Mesenchymal stem cell (in vitro differentiated cells and primary cell): Measurements from ENCODE around the gene COBL.

Experiments
- DNase-seq: peaks from one replicate; pipeline ENCODE4 v3.0.0-alpha.2; 2013
- H2AFZ ChIP-seq: one replicate; pipeline ENCODE4 v1.6.1; 2013; ENCODE audit warnings: low read depth, mild to moderate bottlenecking, control low read depth, inconsistent platforms, low read length, moderate library complexity
- H2AK5ac ChIP-seq: 2 replicates; pipeline ENCODE4 v1.6.1; 2013; ENCODE audit warnings: low read length, moderate library complexity, mild to moderate bottlenecking, inconsistent platforms; ENCODE audit not compliant: severe bottlenecking
- H2BK120ac ChIP-seq: one replicate; pipeline ENCODE4 v1.6.1; 2013; ENCODE audit warnings: low read depth, mild to moderate bottlenecking, inconsistent platforms, low read length, moderate library complexity
- H2BK12ac ChIP-seq, 2 experiments: one replicate each; pipeline ENCODE4 v1.6.1; 2013; ENCODE audit warnings: inconsistent platforms in 2 of 2, low read length in 2 of 2, mild to moderate bottlenecking in 2 of 2, moderate library complexity in 2 of 2, control low read depth in 1 of 2
- H2BK15ac ChIP-seq: one replicate; pipeline ENCODE4 v1.6.1; 2013; ENCODE audit warnings: mild to moderate bottlenecking, low read depth, inconsistent platforms; ENCODE audit not compliant: poor library complexity, severe bottlenecking
- H2BK5ac ChIP-seq: 2 replicates; pipeline ENCODE4 v1.6.1; 2013; ENCODE audit warnings: low read depth, mild to moderate bottlenecking, low read length, control low read depth, inconsistent platforms; ENCODE audit not compliant: poor library complexity, severe bottlenecking
- H3K14ac ChIP-seq, 2 experiments: one replicate each; pipeline ENCODE4 v1.6.1; 2013; ENCODE audit warnings: inconsistent platforms in 2 of 2, low read length in 2 of 2, control low read depth in 1 of 2, mild to moderate bottlenecking in 1 of 2, moderate library complexity in 1 of 2
- H3K18ac ChIP-seq, 2 experiments: one replicate each; pipeline ENCODE4 v1.6.1; 2013; ENCODE audit warnings: inconsistent platforms in 2 of 2, low read length in 2 of 2, control low read depth in 1 of 2, low read depth in 1 of 2, mild to moderate bottlenecking in 1 of 2
- H3K23ac ChIP-seq, 2 experiments: one replicate each; pipeline ENCODE4 v1.6.1; 2013; ENCODE audit warnings: inconsistent platforms in 2 of 2, low read length in 2 of 2, mild to moderate bottlenecking in 2 of 2, moderate library complexity in 2 of 2, control low read depth in 1 of 2
- H3K27ac ChIP-seq: 2 replicates; pipeline ENCODE4 v1.5.1; 2013; ENCODE audit warnings: mild to moderate bottlenecking, moderate library complexity, low read length, control low read depth, inconsistent platforms; ENCODE audit not compliant: poor library complexity, severe bottlenecking
- H3K27me3 ChIP-seq, 2 experiments: 2 replicates each; pipeline versions ENCODE4 v1.6.1 to v1.7.0; 2013; ENCODE audit warnings: low read length in 2 of 2, mild to moderate bottlenecking in 2 of 2, moderate library complexity in 2 of 2, control low read depth in 1 of 2, inconsistent platforms in 1 of 2; ENCODE audit not compliant: control insufficient read depth in 1 of 2, insufficient read depth in 1 of 2
- H3K36me3 ChIP-seq, 2 experiments: 2 replicates each; pipeline versions ENCODE4 v1.6.1 to v1.7.0; 2013; ENCODE audit warnings: low read length in 2 of 2, control low read depth in 1 of 2, inconsistent platforms in 1 of 2, low read depth in 1 of 2, mild to moderate bottlenecking in 1 of 2; ENCODE audit not compliant: insufficient read depth in 2 of 2, control insufficient read depth in 1 of 2
- H3K4ac ChIP-seq, 2 experiments: one replicate each; pipeline ENCODE4 v1.6.1; 2013; ENCODE audit warnings: inconsistent platforms in 2 of 2, low read length in 2 of 2, mild to moderate bottlenecking in 2 of 2, moderate library complexity in 2 of 2, control low read depth in 1 of 2, low read depth in 1 of 2
- H3K4me1 ChIP-seq: 2 replicates; pipeline ENCODE4 v1.6.1; 2013; ENCODE audit warnings: low read depth, low read length, control low read depth; ENCODE audit not compliant: control insufficient read depth, insufficient read depth
- H3K4me2 ChIP-seq: 2 replicates; pipeline ENCODE4 v1.6.1; 2013; ENCODE audit warnings: low read length, mild to moderate bottlenecking, inconsistent platforms; ENCODE audit not compliant: poor library complexity, severe bottlenecking
- H3K4me3 ChIP-seq, 2 experiments: 2 replicates each; pipeline versions ENCODE4 v1.5.1 to v1.7.0; 2013; ENCODE audit warnings: low read length in 2 of 2, mild to moderate bottlenecking in 2 of 2, control low read depth in 1 of 2, low read depth in 1 of 2; ENCODE audit not compliant: insufficient read depth in 1 of 2
- H3K79me1 ChIP-seq: replicated peaks from 2 replicates; pipeline ENCODE4 v1.6.1; 2013; ENCODE audit warnings: mild to moderate bottlenecking, control low read depth, low read length, inconsistent platforms; ENCODE audit not compliant: poor library complexity, severe bottlenecking
- H3K9ac ChIP-seq: 2 replicates; pipeline ENCODE4 v1.7.0; 2013; ENCODE audit warnings: mild to moderate bottlenecking, low read length, moderate library complexity
- H3K9me3 ChIP-seq: 2 replicates; pipeline ENCODE4 v1.7.0; 2013; ENCODE audit warnings: mild to moderate bottlenecking, low read length; ENCODE audit not compliant: control insufficient read depth
- H4K8ac ChIP-seq: one replicate; pipeline ENCODE4 v1.6.1; 2013; ENCODE audit warnings: inconsistent platforms, mild to moderate bottlenecking, low read length, moderate library complexity
- H4K91ac ChIP-seq: one replicate; pipeline ENCODE4 v1.6.1; 2013; ENCODE audit warnings: mild to moderate bottlenecking, low read length, inconsistent platforms
- WGBS: methylation state at CpG from one replicate; pipeline ENCODE4 v1.1.7; 2013; ENCODE audit warnings: mixed read lengths; 5-methylcytosine and 5-hydroxymethylcytosine counted together

The COBL gene

GRCh38 chr7:51006483-51007235 lies 309.9 kb downstream of the COBL start:
- Histone ChIP-seq H3K4ac (no peak overlapping the region), H3K27me3 (no peaks in the 10 kb centered on the region), H3K27ac (no peak overlapping the region), H3K36me3 (no peaks in the 10 kb centered on the region), H2BK120ac (no peak overlapping the region), H2BK15ac (no peak overlapping the region), H2BK12ac (no peak overlapping the region), H3K23ac (no peak overlapping the region), H4K8ac (no peak overlapping the region), H3K79me1 (no peaks in the 10 kb centered on the region), H3K4me2 (no peak overlapping the region), H4K91ac (no peak overlapping the region), H3K18ac (no peak overlapping the region), H3K4me3 (no peak overlapping the region), H3K9me3 (no peaks in the 10 kb centered on the region), H3K9ac (no peak overlapping the region), H2AK5ac (no peak overlapping the region), H3K14ac (no peak overlapping the region), H2AFZ (no peak overlapping the region), H2BK5ac (no peak overlapping the region), H3K4me1 (peaks cover 16% of the 10 kb centered on the region)
- DNase-seq: no peak
- WGBS: 72% methylated on average over 3 of the region's 3 CpGs

GRCh38 chr7:51005074-51005473 lies 311.5 kb downstream of the COBL start:
- no peak for DNase-seq
- Histone ChIP-seq H3K27ac (no peak overlapping the region), H3K9me3 (no peaks in the 10 kb centered on the region)

GRCh38 chr7:51000956-51001355 lies 315.7 kb downstream of the COBL start:
- H3K4me2 ChIP-seq: peak overlapping the region; percentile 42
- no peak overlapping the region for H4K91ac ChIP-seq
- DNase-seq: peak; percentile 40
- no peak overlapping the region for H2BK5ac ChIP-seq
- H3K27ac ChIP-seq: no peak overlapping the region
- no peak overlapping the region for H2BK15ac ChIP-seq
- WGBS: 67% methylated on average over 1 of the region's 3 CpGs
- H3K9ac ChIP-seq: no peak overlapping the region
- H3K36me3 ChIP-seq: no peaks in the 10 kb centered on the region
- no peaks in the 10 kb centered on the region for H3K79me1 ChIP-seq
- H3K18ac ChIP-seq: no peak overlapping the region
- H3K9me3 ChIP-seq: no peaks in the 10 kb centered on the region
- no peak overlapping the region for H4K8ac ChIP-seq
- no peak overlapping the region for H3K23ac ChIP-seq
- H3K4ac ChIP-seq: no peak overlapping the region
- H2AFZ ChIP-seq: no peak overlapping the region
- H2BK120ac ChIP-seq: no peak overlapping the region
- no peak overlapping the region for H3K14ac ChIP-seq
- no peak overlapping the region for H2BK12ac ChIP-seq
- no peak overlapping the region for H3K4me3 ChIP-seq
- no peaks in the 10 kb centered on the region for H3K27me3 ChIP-seq
- no peak overlapping the region for H2AK5ac ChIP-seq
- H3K4me1 ChIP-seq: no peaks in the 10 kb centered on the region

More at GRCh38 chr7:51005074-51005473, 311.5 kb downstream of the COBL start:
- no peak overlapping the region for H3K4ac ChIP-seq
- H3K27me3 ChIP-seq: no peaks in the 10 kb centered on the region
- no peak overlapping the region for H3K14ac ChIP-seq
- 89% methylated on average over 2 of the region's 2 CpGs for WGBS
- no peak overlapping the region for H3K18ac ChIP-seq
- H4K91ac ChIP-seq: no peak overlapping the region
- no peak overlapping the region for H2AFZ ChIP-seq
- H4K8ac ChIP-seq: no peak overlapping the region
- H2BK12ac ChIP-seq: no peak overlapping the region
- H2BK15ac ChIP-seq: no peak overlapping the region
- no peaks in the 10 kb centered on the region for H3K79me1 ChIP-seq
- H3K4me2 ChIP-seq: no peak overlapping the region
- no peak overlapping the region for H3K4me3 ChIP-seq
- no peak overlapping the region for H3K23ac ChIP-seq
- H2BK5ac ChIP-seq: no peak overlapping the region
- H2AK5ac ChIP-seq: no peak overlapping the region
- no peaks in the 10 kb centered on the region for H3K36me3 ChIP-seq
- H3K4me1 ChIP-seq: peaks cover 12% of the 10 kb centered on the region
- H2BK120ac ChIP-seq: no peak overlapping the region
- no peak overlapping the region for H3K9ac ChIP-seq

GRCh38 chr7:50994753-50995319 lies 321.8 kb downstream of the COBL start:
- Histone ChIP-seq H2AK5ac (no peak overlapping the region), H3K4me3 (no peak overlapping the region), H3K9ac (no peak overlapping the region), H3K4ac (no peak overlapping the region), H3K27ac (no peak overlapping the region), H3K14ac (no peak overlapping the region), H3K18ac (no peak overlapping the region), H4K91ac (no peak overlapping the region), H2BK12ac (no peak overlapping the region), H3K9me3 (no peaks in the 10 kb centered on the region), H2BK120ac (no peak overlapping the region), H3K23ac (no peak overlapping the region), H3K4me2 (no peak overlapping the region), H4K8ac (no peak overlapping the region), H2BK15ac (no peak overlapping the region), H3K4me1 (no peaks in the 10 kb centered on the region), H3K36me3 (no peaks in the 10 kb centered on the region), H3K27me3 (no peaks in the 10 kb centered on the region), H2BK5ac (no peak overlapping the region), H2AFZ (no peak overlapping the region), H3K79me1 (no peaks in the 10 kb centered on the region)
- no peak for DNase-seq
- 85% methylated on average over 5 of the region's 5 CpGs for WGBS
